Endometrial microvascular endothelial cells (primary cell): ENCODE data around the gene ZNF511. TPM values are rescaled to one million over a fixed set of nuclear protein-coding genes. Genes with fewer than 3 reads are reported as not detected.

Experiments
- in situ Hi-C: cut with HindIII; loops from 2 replicates; pipeline ENCODE4 v1.10.0; 2017; ENCODE audit warnings: low sequenced_read_pairs, low pct_unique_long_range_greater_than_20kb; ENCODE audit errors: inconsistent ontology term
- total RNA-seq: library from RNA; depleted of rRNA; stranded (reverse); fragments of >200 nt; gene quantifications from one replicate; pipeline ENCODE4 v1.2.3, GENCODE V29; 2015; ENCODE audit errors: inconsistent ontology term

The ZNF511 gene
- total RNA-seq, 1 donor from 2014 or later = 35.9 TPM

DNA sequence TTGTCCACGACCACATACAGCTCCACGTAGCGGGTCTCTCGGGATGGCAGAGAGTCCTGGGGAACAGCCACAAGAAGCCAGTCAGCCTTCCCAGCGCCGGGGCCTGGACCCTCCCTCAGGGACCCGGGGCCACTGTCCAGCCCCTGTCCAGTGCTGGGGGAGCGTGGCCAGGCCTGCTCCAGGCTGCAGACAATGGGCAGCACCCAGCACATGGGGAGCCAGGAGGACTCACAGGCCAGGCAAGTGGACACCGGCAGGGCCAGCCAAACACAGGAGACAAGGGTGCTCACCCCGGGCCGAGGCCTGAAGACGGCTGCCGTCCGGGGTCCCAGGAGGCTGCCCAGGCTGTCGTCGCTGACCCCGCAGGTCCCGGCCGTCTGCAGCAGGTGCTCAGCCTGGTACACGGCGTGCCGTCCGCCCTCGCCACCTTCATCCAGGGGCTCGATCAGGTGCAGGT lies 35.7 kb upstream of the ZNF511 start:
- in situ Hi-C loops = no loop called here

DNA sequence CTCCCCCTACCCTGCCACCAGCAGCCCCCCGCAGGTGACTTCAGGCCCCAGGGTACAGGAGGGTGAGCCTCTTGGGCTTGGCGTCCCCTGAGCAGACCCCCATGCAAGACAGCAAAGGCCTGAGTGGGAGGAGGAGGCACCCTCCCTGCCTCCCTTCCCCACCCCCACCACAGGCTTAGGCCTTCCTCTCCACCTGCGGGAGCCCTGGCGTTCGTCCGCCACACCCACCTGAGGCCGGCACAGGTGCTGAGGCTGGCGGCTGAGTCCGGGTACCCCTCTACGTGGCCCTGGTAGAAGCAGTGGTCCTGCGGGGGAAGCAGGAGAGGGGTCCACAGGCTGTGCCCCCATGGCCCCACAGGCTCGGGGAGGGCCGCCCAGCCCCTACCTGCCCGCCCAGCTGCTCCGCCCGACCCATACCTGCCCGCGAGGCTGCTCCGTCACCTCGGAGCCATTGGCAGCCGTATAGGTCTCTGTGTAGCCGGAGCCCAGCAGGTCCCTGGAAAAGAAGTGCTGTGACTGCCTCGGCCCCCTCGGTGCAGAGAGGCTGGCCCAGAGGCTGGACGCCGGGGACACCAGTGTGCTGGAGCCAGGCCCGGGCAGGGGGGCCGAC lies 35.1 kb upstream of the ZNF511 start:
- in situ Hi-C loops = no loop called here

DNA sequence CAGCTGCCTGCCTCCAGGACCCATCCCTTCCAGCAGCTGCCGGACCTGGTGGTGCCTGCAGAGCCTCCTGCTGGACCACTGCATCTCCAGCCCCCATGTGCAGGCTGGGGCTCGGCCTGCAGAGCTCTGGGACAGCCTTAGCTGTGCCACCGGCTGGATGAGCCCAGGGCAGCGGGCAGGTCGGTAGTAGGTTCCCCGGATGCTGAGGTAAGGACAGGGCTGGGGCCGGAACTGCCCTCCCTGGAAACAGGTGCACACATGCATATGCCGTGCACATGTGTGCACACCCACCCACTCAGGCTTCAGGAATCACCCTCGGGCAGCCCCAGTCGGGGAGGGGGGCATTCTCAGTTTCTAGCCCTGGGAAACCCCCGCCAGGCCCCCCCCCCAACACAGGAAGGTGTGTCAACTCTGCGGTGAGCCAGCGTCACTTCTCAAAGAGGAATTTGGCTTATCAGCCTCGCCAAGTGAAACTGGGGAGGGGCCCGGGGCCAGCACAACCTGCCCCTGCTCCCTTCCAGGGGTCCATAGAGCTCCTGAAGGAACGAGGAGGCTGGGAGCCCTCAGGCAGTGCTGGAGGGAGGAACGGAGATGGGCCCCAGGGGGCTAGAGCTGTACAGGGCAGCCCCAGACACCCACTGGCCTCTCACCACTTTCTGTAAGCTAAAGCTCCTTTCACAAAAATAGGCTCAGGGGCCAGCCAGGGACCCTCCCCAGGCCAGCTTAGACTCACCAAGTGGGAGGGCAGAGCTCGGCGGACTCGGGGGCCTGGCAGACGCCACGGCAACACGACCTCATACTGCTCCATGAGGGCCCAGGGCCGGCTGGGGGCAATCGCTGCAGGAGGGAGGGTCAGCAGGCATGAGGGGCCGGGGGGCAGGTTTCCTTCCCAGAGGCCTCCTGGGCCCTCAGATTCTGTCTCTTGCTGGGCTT lies 33.7 kb upstream of the ZNF511 start:
- in situ Hi-C loops = no loop called here

DNA sequence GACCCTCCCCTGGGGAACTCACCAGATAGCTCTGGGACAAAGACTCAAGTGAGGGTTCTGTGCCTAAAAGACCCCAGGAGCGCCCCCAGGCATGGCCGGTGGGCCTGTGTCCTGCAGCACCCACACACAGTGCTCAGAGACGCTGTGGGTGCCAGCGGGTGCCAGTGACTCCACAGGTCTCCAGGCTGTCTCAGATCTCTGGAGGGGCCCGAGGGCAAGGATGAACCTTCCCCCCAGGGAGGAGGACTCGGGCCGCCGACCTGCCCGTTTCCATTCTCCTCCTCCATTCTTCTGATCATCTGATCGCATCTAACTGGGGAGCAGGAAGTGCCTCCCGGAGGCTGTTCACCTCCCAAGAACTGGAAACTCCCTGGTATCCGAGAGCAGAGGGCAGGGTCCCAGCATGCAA lies 33.0 kb upstream of the ZNF511 start:
- in situ Hi-C loops = no loop called here

DNA sequence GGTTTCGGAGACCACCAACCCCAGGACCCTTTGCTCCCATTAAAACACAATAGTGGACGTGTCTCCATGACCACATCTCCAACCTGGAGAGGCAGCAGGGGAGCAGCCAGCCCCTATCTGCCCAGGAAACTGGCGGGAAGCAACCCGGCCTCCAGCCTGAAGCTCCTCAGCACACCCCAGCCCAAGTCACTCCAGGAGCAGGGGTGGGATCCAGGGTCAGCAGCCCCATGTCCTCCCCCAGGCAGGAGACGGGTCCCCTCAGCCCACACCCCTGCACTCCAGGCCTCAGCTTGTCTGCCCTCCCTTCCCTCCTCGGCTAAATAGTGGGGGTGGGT lies 32.6 kb upstream of the ZNF511 start:
- in situ Hi-C loops = no loop called here

DNA sequence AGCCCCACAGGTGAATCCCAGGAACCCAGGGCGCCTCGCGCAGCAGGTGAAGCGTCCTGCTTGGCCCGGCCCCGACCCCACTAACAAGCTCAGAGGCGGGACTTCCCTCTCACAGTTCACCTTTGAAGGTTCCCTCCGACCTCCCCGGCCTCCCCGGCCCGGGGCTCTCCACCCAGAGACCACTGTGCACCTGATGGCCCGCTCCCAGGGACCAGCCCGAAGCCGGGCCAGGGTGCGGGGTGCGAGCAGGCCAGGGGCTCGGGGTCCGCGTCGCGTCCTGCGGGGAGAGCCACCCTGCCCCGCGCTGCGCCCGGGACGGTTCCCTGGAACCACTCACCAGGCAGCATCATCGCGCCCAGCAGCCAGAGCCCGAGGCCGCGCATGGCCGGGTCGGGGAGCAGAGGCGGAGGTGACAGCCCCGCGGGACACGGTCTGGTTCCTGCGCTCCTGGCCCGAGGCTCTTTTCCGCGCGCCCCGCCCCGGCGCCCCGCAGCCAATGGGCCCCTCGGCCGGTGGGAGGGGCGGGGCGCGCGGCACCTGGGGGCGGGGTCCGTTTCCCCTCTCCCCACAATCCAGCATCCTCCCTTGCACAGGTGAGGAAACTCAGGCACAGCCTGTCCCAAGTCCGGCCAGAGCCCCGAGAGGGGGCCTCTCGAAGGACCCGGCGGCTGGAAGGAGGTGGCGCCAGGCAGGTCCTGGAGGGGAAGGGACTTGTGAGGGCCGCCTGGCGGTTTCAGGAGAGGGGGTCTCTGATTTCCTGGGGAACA lies 32.1 kb upstream of the ZNF511 start, which contains the start of gene ADAM8:
Gene ADAM8, minus strand, starts transcription at position 434 of the 767 bp plus-strand sequence. Its CDS starts 51 bp downstream, at position 383.
- in situ Hi-C loops = no loop called here

DNA sequence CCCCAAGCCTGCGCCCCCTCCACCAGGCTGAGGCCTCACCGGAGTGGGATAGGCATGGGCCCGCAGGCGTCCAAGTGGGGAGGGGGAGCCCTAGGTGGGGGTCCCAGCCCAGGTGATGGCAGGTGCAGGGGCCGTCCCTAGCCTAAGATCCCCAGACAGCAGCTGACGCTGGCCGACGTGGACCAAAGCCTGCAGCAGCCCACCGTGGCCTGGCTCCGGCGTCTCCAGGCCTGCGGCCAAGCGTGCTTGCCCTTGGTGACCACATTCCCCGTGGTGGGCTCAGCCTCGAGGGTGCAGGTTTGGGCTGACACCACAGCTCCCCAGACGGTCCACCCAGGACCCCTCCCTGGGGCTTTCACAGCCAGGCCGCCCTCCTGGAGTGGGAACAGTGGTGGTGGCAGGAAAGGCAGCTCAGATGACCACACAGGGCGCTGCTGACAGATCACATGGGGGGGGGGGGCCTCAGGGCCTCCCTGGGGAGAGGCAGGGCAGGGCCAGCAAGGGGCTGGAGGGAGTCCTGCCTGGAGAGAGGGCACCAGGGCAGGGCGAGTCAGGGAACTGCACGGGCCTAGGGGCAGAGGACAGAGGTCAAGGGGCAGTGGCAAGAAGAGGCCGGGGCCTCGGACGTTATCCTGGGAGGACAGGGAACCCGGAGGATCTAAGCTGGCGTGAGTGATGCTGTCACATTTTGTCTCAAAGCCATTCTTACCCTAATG lies 31.3 kb upstream of the ZNF511 start:
- in situ Hi-C loops = no loop called here

DNA sequence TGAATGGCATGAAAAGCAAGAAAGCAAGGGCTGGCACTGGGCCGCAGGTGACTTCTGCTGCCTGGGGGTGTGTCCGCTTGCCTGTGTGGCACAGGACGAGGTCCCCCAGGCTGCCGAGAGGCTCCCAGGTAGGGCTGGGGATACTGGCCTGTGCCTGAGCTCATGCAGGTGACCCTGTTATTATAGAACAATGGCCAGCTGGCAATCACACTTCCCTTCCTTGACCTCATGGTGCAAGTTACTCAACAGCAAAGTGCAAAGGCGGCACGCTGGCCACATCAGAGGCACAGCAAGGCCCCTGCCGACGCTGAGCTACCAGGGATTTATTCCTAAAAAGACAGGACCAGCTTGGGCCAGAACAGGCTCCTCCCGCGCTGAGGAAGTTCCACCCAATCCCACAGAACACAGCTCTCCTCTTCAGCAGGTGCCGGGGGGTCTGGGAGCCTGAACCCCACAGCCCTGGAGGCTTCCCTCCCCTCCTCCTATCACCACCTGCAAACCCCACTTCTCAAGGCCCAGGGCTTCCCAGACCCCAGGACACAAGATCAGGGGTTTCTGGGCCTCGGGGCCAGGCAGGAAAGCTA lies 30.6 kb upstream of the ZNF511 start:
- in situ Hi-C loops = no loop called here

DNA sequence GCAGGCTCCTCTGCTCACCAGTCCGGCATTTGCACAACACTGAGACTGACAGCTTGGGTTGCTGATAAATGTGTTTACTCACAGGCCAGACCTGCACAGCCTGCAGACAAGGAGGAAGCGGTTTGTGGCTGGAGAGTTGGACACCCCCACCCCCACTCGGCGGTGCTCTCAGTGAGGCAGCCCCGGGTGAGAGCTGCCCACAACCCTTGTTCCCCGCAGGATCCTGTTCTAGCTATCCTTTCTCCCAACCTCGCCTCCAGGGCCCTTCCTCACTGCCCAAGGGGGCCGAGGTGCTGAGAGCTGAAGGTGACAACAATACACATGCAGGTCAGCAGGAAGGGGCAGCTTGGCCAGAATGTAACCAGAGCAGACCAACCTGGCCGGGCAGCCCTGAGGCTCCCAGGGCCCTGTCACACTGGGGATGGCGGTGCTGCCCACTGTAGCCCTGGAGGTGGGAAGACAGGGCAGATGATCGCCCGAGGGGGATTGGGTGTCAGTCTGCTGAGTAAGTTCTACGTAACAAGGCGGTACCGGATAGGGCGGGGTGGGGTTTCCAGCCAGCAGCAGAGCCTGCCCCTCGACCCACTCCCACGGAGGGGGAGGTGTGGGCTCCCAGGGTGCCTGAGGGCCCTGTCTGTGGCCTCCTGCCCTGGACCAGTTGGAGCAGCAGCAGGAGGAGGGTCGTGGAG lies 30.0 kb upstream of the ZNF511 start:
- in situ Hi-C loops = no loop called here

DNA sequence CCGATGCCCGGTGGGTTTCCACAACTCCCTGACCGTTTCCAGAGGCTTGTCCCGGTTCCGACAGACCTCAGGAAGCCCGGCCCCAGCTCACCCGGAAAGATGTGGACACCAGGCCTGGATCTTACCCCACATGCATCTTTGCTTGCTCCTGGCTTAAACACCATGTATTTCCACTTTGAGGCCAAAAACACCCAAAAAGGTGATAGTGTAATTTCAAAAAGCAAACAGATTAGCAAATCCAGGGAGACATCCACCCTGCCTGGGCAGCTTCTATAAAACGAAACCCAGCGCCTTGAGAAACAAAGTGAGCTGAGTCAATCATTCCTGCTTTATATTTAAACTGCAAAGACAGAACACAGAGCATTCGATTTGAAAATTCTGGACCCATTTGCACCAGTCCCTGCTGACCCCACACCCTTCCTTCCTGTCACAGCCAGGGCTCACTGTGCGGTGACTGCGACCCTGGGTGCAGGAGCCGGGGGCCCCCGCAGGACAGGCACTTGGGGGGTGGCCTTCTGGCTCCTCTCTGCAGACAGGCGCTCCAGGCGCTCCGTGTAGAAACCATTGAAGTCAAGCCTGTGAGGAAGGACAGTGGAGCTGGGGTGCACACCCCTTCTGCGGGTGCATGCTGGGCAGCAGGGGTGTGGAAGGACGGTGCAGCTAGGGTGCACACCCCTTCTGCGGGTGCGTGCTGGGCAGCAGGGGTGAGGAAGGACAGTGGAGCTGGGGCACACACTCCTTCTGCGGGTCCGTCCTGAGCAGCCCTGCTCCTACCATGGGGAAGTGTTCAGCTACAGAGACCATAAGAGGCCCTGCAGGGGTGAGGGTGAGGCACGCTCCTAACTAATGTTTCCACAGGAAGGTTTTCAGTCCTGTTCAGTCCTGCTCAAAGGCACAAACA lies 29.1 kb upstream of the ZNF511 start:
- in situ Hi-C loops = no loop called here

DNA sequence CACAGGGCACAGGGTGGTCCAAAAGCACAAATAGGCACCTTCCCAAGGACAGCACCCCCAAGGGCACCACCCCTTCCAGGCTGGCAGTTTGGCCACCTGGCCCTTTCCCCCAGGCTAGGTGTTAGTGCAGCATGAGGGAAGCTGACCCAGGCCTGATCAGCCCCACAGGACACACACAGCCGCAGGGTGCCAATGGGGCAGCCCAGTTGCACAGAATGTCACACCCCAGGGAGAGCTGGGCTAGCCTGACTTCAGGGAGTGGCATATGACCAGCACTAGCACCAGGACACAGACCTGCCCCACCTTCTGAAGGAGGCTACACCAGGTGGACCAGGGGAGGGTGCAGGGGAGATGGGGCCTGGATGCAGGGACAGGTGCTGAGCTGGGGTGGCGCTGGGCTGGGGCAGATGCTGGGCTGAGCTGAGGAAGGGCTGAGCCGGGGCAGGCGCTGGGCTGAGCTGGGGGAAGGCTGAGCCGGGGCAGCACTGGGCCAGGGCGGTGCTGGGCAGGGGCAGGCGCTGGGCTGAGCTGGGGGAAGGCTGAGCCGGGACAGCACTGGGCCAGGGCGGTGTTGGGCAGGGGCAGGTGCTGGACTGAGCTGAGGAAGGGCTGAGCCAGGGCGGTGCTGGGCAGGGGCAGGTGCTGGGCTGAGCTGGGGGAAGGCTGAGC lies 28.2 kb upstream of the ZNF511 start:
- in situ Hi-C loops = no loop called here

DNA sequence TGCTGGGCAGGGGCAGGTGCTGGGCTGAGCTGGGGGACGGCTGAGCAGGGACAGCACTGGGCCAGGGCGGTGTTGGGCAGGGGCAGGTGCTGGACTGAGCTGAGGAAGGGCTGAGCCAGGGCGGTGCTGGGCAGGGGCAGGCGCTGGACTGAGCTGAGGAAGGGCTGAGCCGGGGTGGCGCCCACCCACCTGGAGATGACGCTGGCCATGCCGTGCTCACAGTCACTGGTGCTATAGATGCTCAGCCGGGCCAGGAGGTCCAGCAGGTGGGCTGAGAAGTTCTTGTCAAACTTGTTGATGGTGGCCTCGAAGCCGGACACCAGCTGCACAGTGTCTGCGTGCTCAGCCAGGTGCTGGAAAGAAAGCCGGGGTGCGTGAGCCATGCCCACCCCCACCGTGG lies 27.6 kb upstream of the ZNF511 start:
- in situ Hi-C loops = no loop called here

DNA sequence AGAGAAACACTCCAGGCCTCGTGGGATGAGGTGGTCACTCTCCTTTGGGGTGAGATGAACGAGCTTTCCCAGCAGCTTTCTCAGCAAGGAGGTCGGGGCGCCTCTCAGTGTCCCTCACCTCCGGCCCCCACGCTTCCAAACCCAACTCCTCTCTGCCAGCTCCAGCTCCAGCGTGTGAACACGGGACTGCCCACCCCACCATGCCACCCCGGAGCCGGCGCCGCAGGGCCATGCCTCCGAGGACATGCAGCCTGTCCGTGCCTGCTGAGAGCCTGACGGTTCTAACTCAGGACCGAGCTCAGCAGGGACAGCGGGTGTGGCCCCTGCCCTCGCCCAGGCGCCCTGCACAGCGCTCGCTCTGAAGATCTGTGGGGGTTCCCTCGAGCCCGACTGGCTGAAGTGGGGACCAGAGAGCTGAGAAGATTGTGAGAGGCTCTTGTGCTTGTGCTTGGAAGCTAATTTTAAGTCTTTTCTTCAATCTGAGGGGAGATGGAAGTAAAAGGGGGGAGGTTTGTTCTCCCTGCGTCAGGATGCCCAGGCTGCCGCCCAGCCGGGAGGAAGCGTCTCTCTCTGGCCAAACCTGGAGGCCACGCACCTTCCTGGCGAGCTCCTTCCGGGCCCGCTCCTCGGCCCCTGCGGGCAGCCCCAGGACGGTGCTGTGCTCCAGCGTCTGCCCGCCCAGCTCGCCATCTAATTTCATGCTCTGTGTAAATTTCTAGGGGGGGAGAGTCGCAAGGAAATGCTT lies 26.9 kb upstream of the ZNF511 start:
- in situ Hi-C loops = no loop called here

DNA sequence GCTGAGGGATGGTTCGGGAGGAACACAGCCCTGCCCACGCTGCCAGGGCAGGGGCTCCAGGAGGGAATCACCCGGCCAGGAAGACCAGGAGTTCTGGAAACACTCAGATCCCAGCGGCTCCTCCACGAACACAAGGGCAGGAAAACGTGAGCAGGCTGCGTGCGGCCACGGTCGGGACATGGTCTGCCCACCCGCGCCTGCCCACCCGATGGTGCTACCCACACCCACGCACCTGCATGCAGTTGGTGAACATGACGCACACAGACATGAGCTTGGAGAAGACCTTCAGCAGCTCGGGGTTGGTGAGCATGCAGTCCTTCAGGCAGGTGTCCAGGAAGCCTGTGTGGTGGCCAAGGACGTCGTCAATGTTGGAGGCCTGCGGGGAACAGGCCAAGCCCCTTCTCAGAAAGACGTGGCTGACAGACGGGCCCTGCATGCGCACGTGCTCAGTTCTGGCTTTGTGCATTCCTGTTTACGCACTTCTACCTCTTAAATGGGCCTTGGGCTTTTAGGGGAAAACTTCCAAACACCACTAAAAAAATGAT lies 25.8 kb upstream of the ZNF511 start:
- in situ Hi-C loops = no loop called here

DNA sequence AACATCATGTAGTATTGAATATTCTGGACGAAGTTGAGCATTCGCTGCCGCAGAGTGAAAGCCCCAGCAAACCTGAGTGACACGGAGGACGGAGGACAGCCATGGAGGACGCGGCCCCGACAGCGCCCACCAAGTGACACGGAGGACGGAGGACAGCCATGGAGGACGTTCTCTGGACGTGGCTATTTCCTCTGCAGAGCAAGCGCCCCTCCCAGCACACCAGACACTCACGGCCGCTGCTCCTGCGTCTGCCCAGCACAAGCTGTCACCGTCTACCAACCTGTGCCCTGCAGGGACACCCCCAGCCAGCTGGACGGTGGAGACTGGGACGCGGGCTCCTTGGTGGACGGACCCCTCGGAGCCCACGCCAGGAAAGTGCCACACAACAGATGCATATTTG lies 24.8 kb upstream of the ZNF511 start:
- in situ Hi-C loops = no loop called here

DNA sequence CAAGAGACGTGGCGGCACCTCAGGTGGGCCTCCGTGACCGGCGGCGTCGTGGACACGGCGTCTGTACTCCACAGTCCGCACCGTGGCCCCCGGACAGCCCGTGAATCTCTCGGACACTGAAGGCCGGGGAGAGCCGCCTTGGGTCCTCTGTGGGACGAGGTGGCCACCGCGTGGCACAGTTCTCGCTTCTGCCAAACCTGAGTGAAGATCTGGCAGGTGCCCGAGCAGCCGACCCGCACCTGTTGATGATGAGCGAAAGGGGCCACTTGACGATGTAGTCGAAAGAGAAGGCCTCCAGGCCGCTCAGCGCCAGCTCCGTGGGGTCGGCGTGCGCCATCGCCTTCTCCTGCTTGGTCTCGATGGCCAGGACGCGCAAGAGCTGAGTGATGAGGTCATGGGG lies 23.5 kb upstream of the ZNF511 start:
- in situ Hi-C loops = no loop called here
